Chondrocyte (in vitro differentiated cells): ENCODE data around the gene IL12A. TPM values are rescaled to one million over a fixed set of nuclear protein-coding genes. Genes with fewer than 3 reads are reported as not detected.

ENCODE experiments used
- DNase-seq: peaks from one replicate; pipeline ENCODE4 v3.0.0; 2021; ENCODE audit warnings: mixed read lengths, low spot score
- H3K27ac Mint-ChIP-seq: one replicate; pipeline ENCODE4 v1.8.0; 2021; ENCODE audit warnings: mild to moderate bottlenecking, moderate library complexity, mixed read lengths; ENCODE audit not compliant: unreplicated experiment
- H3K27me3 Mint-ChIP-seq: 2 replicates; pipeline ENCODE4 v1.8.0; 2021; ENCODE audit warnings: low read depth, mixed read lengths
- H3K36me3 Mint-ChIP-seq: 2 replicates; pipeline ENCODE4 v1.8.0; 2021; ENCODE audit warnings: low read depth, mixed read lengths
- H3K4me1 Mint-ChIP-seq: 2 replicates; pipeline ENCODE4 v1.8.0; 2021; ENCODE audit warnings: low read depth, mild to moderate bottlenecking, mixed read lengths
- H3K4me3 Mint-ChIP-seq: one replicate; pipeline ENCODE4 v1.8.0; 2021; ENCODE audit warnings: mild to moderate bottlenecking, moderate library complexity, mixed read lengths; ENCODE audit not compliant: unreplicated experiment
- H3K9me3 Mint-ChIP-seq: 2 replicates; pipeline ENCODE4 v1.8.0; 2021; ENCODE audit warnings: low read depth, mixed read lengths
- CTCF ChIP-seq: fragments of 200-600 bp; sonication (generic); IDR thresholded peaks from 2 replicates; pipeline ENCODE4 v1.5.0; 2021; ENCODE audit warnings: antibody characterized with exemption, mild to moderate bottlenecking, moderate library complexity
- total RNA-seq: library from RNA; stranded (reverse); gene quantifications from 3 replicates; pipeline ENCODE4 v1.2.1, GENCODE V29; 2021

Gene IL12A
- total RNA-seq, 1 donor from 2014 or later = 1.9 TPM

DNA sequence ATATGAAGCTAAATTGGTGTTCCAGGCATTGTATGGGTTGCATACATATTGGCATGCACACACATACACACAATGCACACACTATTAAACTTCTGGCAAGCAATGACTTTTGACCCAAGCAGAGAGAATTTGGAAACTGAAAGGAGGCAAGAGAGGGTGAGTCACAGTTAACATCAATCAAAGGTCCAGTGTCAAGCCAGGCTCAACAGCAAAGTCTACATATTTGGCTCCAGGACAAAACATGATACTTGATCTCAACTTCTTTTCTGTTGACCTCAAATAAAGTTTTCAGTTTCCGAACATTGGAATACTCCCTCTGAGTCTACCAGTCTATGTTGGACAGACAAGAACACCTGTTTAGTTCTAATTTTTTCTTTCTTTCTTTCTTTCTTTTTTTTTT is 28.3 kb downstream of the IL12A start:
- Mint-ChIP-seq H3K36me3 (no peaks in the 10 kb centered on the region), H3K9me3 (no peaks in the 10 kb centered on the region), H3K27me3 (peaks cover under 1% of the 10 kb centered on the region), H3K4me1 (peaks cover 6% of the 10 kb centered on the region), H3K27ac (no peak overlapping the region), H3K4me3 (no peak overlapping the region)
- TF ChIP-seq CTCF = no peak
- DNase-seq = no peak

DNA sequence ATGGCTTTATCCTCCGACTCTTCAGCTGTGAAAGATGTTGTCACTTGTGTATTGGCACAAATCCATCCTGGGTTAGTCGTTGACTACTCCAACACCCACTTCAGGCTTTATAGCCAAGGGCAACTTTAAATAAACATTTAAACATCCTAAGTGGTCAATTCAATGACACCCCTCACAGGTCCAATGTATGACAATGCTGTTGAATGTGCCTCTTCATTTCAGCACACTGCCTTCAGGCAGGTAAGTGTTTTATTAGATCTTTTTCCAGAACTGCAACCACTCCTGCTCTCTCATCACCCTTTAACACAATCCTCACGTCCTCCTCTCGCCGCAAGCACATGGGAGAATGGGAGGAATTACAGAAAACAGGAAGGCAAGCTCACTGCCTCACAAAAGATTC is 30.3 kb downstream of the IL12A start:
- Mint-ChIP-seq H3K4me1 (peaks cover 6% of the 10 kb centered on the region), H3K4me3 (no peak overlapping the region), H3K27ac (no peak overlapping the region), H3K27me3 (peaks cover 4% of the 10 kb centered on the region), H3K9me3 (no peaks in the 10 kb centered on the region), H3K36me3 (no peaks in the 10 kb centered on the region)
- no peak for DNase-seq
- no peak for TF ChIP-seq CTCF

DNA sequence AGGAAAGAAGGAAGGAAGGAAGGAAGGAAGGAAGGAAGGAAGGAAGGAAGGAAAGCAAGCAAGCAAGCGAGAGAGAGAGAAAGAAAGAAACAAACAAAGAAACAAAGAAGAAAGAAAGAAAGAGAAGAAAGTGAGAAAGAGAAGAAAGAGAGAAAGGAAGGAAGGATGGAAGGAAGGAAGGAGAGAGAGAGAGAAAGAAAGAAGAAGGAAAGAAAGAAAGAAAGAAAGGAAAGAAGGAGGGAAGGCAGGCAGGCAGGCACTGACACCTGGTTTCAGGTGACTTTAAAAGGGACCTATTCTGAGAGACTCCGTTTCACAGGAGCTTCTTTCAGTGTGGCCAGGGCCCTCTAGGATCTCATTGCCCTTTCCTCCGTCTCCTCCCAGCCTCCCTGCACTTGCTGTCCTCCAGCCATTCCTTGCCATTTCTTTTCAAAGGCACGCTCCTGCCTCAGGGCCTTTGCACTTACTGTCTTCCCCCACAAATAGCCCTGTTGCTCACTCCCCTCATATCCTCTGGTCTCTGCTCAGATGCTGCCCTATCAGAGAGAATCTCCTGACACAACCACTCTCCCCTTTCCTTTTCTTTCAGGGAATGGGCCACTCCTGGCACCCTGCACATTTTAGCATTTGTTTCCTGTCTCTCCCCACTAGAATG is 31.5 kb downstream of the IL12A start:
- Mint-ChIP-seq H3K27ac (no peak overlapping the region), H3K4me1 (peaks cover 6% of the 10 kb centered on the region), H3K36me3 (no peaks in the 10 kb centered on the region), H3K4me3 (no peak overlapping the region), H3K27me3 (peaks cover 4% of the 10 kb centered on the region), H3K9me3 (no peaks in the 10 kb centered on the region)
- TF ChIP-seq CTCF = no peak
- DNase-seq = no peak

- peaks cover 4% of the 10 kb centered on the region for H3K27me3 Mint-ChIP-seq
- no peaks in the 10 kb centered on the region for H3K36me3 Mint-ChIP-seq
- TF ChIP-seq CTCF = no peak
- no peaks in the 10 kb centered on the region for H3K9me3 Mint-ChIP-seq
- H3K4me3 Mint-ChIP-seq = no peak overlapping the region
- H3K27ac Mint-ChIP-seq = no peak overlapping the region
- peaks cover 2% of the 10 kb centered on the region for H3K4me1 Mint-ChIP-seq
- DNase-seq = no peak
These were observed 33.4 kb downstream of the IL12A start for GRCh38 chr3:160022068-160022467.

DNA sequence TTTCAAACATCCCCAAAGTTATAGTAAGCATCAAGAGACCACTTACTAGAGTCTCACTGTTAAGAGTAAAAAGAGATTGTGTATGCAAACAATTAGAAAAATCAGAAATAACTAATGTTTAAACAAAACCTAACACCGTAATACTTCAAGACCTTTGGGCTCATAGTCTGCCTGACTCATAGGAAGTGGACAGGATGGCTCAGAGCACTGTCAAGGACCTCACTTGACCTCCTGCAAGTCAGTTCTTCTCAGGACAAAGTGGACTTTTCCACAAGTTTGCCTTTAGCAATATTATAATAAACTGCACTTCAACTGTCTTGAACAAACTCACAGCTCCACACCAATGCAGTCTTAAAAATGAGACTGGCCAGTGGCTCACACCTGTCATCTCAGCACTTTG is 34.8 kb downstream of the IL12A start:
- no peak overlapping the region for H3K27ac Mint-ChIP-seq
- no peak for TF ChIP-seq CTCF
- no peaks in the 10 kb centered on the region for H3K36me3 Mint-ChIP-seq
- H3K9me3 Mint-ChIP-seq = no peaks in the 10 kb centered on the region
- peaks cover 4% of the 10 kb centered on the region for H3K27me3 Mint-ChIP-seq
- DNase-seq = no peak
- no peak overlapping the region for H3K4me3 Mint-ChIP-seq
- peaks cover 8% of the 10 kb centered on the region for H3K4me1 Mint-ChIP-seq
